OCI-LY7 (cell line): ENCODE data around the gene PRKAG2.

Experiments used
- EZH2phosphoT487 ChIP-seq: fragments of 200-600 bp; sonication (generic); IDR thresholded peaks from 2 replicates; pipeline ENCODE4 v1.6.1; 2018; ENCODE audit warnings: low read depth, borderline replicate concordance, mild to moderate bottlenecking, mixed run types, antibody characterized with exemption, low read length, moderate library complexity, mixed read lengths
- TF ChIP-seq, protein P1 (sequence below): fragments of 200-600 bp; sonication (generic); conservative IDR thresholded peaks from 2 replicates; pipeline ENCODE4 v1.5.1; 2014; ENCODE audit warnings: mild to moderate bottlenecking, antibody characterized with exemption, low read length, moderate library complexity, mixed read lengths

DNA sequence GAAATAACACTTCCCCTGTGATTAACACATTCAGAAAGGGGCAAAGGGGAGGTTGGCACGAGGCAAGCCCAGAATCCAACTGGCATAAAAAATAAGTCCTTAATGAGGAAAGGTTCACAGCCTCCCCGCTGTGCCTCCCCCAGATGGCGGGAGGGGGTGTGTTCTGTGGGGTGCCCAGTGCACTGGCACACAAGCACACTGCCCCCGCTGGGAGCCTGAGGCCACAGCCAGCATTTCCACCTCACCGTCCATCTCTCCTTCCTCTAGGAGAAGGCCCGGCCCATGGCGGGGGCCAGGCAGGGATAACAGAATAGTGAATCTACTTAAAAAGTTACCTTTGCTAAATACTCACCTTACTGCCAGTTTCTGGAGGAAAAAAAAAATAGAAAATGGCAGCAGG is 43.2 kb downstream of the PRKAG2 start:
- TF ChIP-seq, protein P1, sequence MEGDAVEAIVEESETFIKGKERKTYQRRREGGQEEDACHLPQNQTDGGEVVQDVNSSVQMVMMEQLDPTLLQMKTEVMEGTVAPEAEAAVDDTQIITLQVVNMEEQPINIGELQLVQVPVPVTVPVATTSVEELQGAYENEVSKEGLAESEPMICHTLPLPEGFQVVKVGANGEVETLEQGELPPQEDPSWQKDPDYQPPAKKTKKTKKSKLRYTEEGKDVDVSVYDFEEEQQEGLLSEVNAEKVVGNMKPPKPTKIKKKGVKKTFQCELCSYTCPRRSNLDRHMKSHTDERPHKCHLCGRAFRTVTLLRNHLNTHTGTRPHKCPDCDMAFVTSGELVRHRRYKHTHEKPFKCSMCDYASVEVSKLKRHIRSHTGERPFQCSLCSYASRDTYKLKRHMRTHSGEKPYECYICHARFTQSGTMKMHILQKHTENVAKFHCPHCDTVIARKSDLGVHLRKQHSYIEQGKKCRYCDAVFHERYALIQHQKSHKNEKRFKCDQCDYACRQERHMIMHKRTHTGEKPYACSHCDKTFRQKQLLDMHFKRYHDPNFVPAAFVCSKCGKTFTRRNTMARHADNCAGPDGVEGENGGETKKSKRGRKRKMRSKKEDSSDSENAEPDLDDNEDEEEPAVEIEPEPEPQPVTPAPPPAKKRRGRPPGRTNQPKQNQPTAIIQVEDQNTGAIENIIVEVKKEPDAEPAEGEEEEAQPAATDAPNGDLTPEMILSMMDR = no peak
- no peak for TF ChIP-seq EZH2phosphoT487
